HepG2 (cell line): ENCODE data around the gene MCM3. TPM values are rescaled to one million over a fixed set of nuclear protein-coding genes. Genes with fewer than 3 reads are reported as not detected.

ENCODE experiments used
- GTF2F1 ChIP-seq: fragments of 150-350 bp; IDR thresholded peaks from 2 replicates; pipeline ENCODE4 v1.6.1; 2014; ENCODE audit warnings: low read length
- HDAC1 ChIP-seq: sonication (generic); formaldehyde crosslinking; IDR thresholded peaks from 2 replicates; pipeline ENCODE4 v1.5.1; 2020; ENCODE audit warnings: mild to moderate bottlenecking, missing genetic modification reagents
- RARA ChIP-seq: IDR thresholded peaks from 2 replicates; pipeline ENCODE4 v1.6.1; 2016; ENCODE audit warnings: missing genetic modification reagents, missing compliant biosample characterization
- YEATS4 ChIP-seq: sonication (generic); formaldehyde crosslinking; IDR thresholded peaks from 2 replicates; pipeline ENCODE4 v1.4.0; 2020; ENCODE audit warnings: missing genetic modification reagents, borderline replicate concordance
- ZFP36L1 ChIP-seq: sonication (generic); formaldehyde crosslinking; IDR thresholded peaks from 2 replicates; pipeline ENCODE4 v1.8.0; 2022; ENCODE audit warnings: mild to moderate bottlenecking, missing genetic modification reagents, moderate library complexity
- ZFP41 ChIP-seq: sonication (generic); formaldehyde crosslinking; IDR thresholded peaks from 2 replicates; pipeline ENCODE4 v1.4.0; 2020; ENCODE audit warnings: mild to moderate bottlenecking, missing genetic modification reagents, borderline replicate concordance
- ZNF232 ChIP-seq: sonication (generic); formaldehyde crosslinking; IDR thresholded peaks from 2 replicates; pipeline ENCODE4 v1.4.0; 2020; ENCODE audit warnings: missing genetic modification reagents, borderline replicate concordance
- ZNF274 ChIP-seq: sonication (generic); formaldehyde crosslinking; IDR thresholded peaks from 2 replicates; pipeline ENCODE4 v1.5.1; 2020; ENCODE audit warnings: mild to moderate bottlenecking, missing genetic modification reagents
- ZNF460 ChIP-seq: sonication (generic); formaldehyde crosslinking; IDR thresholded peaks from 2 replicates; pipeline ENCODE4 v1.5.1; 2020; ENCODE audit warnings: missing genetic modification reagents, mild to moderate bottlenecking, borderline replicate concordance
- ZNF556 ChIP-seq: sonication (generic); formaldehyde crosslinking; IDR thresholded peaks from 2 replicates; pipeline ENCODE4 v1.4.0; 2020; ENCODE audit warnings: mild to moderate bottlenecking, missing genetic modification reagents, borderline replicate concordance
- polyA plus RNA-seq, 8 experiments: library from polyadenylated mRNA; depleted of rRNA in 3 of 8; stranded (reverse) in 7 of 8; unstranded in 1 of 8; fragments of >200 nt; fragmentation: Illumina TruSeq in 4 of 8; extraction: Trizol in 4 of 8; gene quantifications; 2 replicates each; pipeline versions ENCODE4 v1.2.1 to v1.2.3, GENCODE V29; 2011 to 2016; ENCODE audit warnings: low read depth in 4 of 8, missing spikeins in 1 of 8, mixed read lengths in 1 of 8; ENCODE audit not compliant: insufficient read depth in 1 of 8
- total RNA-seq, 5 experiments: library from RNA; depleted of rRNA; stranded (reverse); fragments of >200 nt; fragmentation: Illumina TruSeq; extraction: Trizol; gene quantifications; 2 replicates each; pipeline ENCODE4 v1.2.3, GENCODE V29; 2016; ENCODE audit warnings: low read depth in 1 of 5
- TF ChIP-seq, protein P1 (sequence below): sonication (generic); formaldehyde crosslinking; IDR thresholded peaks from 2 replicates; pipeline ENCODE4 v1.4.0; 2020; ENCODE audit warnings: missing genetic modification reagents
- TF ChIP-seq, protein P2 (sequence below): sonication (generic); formaldehyde crosslinking; IDR thresholded peaks from 2 replicates; pipeline ENCODE4 v1.5.1; 2020; ENCODE audit warnings: mild to moderate bottlenecking, missing genetic modification reagents, moderate library complexity
- TF ChIP-seq, protein P3 (sequence below), 2 experiments: IDR thresholded peaks; 2 replicates each; pipeline ENCODE4 v1.6.1; 2011 to 2012; ENCODE audit warnings: low read length in 2 of 2, borderline replicate concordance in 1 of 2, low read depth in 1 of 2, mild to moderate bottlenecking in 1 of 2, moderate library complexity in 1 of 2
- TF ChIP-seq, protein P4 (sequence below): sonication (generic); formaldehyde crosslinking; IDR thresholded peaks from 2 replicates; pipeline ENCODE4 v1.8.1; 2023; ENCODE audit warnings: missing genetic modification reagents, mild to moderate bottlenecking, borderline replicate concordance
- TF ChIP-seq, protein P5 (sequence below): sonication (generic); formaldehyde crosslinking; IDR thresholded peaks from 2 replicates; pipeline ENCODE4 v1.8.1; 2023; ENCODE audit warnings: mild to moderate bottlenecking, missing genetic modification reagents

Gene MCM3
- total and polyA plus RNA-seq, 2 of the 13 experiments (the other 11 are each of a cell fraction or from before 2014, with no cell fraction given), result 164 to 288 TPM

DNA sequence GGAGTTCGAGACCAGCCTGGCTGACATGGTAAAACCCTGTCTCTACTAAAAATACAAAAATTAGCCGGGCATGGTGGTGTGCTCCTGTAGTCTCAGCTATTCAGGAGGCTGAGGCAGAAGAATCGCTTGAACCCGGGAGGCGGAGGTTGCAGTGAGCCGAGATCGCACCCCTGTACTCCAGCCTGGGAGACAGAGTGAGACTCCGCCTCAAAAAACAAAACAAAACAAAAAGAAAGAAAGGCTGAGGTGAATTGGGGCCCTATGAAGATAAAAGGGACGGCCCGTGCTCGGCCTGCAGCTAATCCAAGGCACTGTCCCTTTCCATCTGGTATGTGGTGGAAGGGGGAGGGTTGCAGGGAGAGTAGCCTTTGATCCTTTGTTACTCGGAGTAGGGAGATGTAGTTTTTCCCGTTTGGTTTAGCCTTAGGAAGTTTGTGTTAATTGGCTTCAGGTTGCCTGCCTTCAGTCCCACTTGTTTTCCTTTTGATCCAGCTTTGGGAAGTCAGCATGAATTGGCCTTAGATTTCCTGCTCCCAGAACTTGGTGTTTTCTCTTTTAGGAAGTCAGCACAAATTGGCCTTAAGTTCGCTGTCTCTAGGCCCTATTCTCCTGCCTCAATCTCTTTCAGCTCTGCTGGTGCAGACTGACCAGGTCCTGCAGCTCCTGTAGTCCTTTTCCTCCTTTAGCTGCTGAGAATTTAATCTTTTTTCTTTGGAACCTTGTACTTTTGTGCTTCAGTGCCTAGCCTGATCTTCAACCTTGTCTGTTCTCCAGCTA lies 41.3 kb upstream of the MCM3 start (continued):
- TF ChIP-seq ZNF274 (CRISPR knock-in tag) (no peak), HDAC1 (peak; percentile 52; the same call in 1 of the 2 replicates), GTF2F1 (no peak), ZNF460 (CRISPR knock-in tag) (no peak), RARA (CRISPR knock-in tag) (peak; percentile 58; the same call in 1 of the 2 replicates), YEATS4 (CRISPR knock-in tag) (peak; percentile 84), ZNF232 (peak; percentile 50; the same call in 1 of the 2 replicates), ZFP41 (CRISPR knock-in tag) (no peak), ZFP36L1 (no peak), ZNF556 (CRISPR knock-in tag) (peak; percentile 89; the same call in 1 of the 2 replicates)
- TF ChIP-seq, protein P1, sequence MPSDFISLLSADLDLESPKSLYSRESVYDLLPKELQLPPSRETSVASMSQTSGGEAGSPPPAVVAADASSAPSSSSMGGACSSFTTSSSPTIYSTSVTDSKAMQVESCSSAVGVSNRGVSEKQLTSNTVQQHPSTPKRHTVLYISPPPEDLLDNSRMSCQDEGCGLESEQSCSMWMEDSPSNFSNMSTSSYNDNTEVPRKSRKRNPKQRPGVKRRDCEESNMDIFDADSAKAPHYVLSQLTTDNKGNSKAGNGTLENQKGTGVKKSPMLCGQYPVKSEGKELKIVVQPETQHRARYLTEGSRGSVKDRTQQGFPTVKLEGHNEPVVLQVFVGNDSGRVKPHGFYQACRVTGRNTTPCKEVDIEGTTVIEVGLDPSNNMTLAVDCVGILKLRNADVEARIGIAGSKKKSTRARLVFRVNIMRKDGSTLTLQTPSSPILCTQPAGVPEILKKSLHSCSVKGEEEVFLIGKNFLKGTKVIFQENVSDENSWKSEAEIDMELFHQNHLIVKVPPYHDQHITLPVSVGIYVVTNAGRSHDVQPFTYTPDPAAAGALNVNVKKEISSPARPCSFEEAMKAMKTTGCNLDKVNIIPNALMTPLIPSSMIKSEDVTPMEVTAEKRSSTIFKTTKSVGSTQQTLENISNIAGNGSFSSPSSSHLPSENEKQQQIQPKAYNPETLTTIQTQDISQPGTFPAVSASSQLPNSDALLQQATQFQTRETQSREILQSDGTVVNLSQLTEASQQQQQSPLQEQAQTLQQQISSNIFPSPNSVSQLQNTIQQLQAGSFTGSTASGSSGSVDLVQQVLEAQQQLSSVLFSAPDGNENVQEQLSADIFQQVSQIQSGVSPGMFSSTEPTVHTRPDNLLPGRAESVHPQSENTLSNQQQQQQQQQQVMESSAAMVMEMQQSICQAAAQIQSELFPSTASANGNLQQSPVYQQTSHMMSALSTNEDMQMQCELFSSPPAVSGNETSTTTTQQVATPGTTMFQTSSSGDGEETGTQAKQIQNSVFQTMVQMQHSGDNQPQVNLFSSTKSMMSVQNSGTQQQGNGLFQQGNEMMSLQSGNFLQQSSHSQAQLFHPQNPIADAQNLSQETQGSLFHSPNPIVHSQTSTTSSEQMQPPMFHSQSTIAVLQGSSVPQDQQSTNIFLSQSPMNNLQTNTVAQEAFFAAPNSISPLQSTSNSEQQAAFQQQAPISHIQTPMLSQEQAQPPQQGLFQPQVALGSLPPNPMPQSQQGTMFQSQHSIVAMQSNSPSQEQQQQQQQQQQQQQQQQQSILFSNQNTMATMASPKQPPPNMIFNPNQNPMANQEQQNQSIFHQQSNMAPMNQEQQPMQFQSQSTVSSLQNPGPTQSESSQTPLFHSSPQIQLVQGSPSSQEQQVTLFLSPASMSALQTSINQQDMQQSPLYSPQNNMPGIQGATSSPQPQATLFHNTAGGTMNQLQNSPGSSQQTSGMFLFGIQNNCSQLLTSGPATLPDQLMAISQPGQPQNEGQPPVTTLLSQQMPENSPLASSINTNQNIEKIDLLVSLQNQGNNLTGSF (CRISPR knock-in tag), result no peak
- TF ChIP-seq, protein P2, sequence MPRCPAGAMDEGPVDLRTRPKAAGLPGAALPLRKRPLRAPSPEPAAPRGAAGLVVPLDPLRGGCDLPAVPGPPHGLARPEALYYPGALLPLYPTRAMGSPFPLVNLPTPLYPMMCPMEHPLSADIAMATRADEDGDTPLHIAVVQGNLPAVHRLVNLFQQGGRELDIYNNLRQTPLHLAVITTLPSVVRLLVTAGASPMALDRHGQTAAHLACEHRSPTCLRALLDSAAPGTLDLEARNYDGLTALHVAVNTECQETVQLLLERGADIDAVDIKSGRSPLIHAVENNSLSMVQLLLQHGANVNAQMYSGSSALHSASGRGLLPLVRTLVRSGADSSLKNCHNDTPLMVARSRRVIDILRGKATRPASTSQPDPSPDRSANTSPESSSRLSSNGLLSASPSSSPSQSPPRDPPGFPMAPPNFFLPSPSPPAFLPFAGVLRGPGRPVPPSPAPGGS, result no peak; the same call in 1 of the 2 replicates
- TF ChIP-seq, protein P3, sequence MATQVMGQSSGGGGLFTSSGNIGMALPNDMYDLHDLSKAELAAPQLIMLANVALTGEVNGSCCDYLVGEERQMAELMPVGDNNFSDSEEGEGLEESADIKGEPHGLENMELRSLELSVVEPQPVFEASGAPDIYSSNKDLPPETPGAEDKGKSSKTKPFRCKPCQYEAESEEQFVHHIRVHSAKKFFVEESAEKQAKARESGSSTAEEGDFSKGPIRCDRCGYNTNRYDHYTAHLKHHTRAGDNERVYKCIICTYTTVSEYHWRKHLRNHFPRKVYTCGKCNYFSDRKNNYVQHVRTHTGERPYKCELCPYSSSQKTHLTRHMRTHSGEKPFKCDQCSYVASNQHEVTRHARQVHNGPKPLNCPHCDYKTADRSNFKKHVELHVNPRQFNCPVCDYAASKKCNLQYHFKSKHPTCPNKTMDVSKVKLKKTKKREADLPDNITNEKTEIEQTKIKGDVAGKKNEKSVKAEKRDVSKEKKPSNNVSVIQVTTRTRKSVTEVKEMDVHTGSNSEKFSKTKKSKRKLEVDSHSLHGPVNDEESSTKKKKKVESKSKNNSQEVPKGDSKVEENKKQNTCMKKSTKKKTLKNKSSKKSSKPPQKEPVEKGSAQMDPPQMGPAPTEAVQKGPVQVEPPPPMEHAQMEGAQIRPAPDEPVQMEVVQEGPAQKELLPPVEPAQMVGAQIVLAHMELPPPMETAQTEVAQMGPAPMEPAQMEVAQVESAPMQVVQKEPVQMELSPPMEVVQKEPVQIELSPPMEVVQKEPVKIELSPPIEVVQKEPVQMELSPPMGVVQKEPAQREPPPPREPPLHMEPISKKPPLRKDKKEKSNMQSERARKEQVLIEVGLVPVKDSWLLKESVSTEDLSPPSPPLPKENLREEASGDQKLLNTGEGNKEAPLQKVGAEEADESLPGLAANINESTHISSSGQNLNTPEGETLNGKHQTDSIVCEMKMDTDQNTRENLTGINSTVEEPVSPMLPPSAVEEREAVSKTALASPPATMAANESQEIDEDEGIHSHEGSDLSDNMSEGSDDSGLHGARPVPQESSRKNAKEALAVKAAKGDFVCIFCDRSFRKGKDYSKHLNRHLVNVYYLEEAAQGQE (IDR thresholded peaks at IDR 0.05; ENCODE audit: borderline replicate concordance in 1 of 2, low read depth in 1 of 2, low read length in 2 of 2), result 0 out of 4 replicates have a peak, but pooled peaks of 1 of the 2 experiments have one; percentile 46
- TF ChIP-seq, protein P4, sequence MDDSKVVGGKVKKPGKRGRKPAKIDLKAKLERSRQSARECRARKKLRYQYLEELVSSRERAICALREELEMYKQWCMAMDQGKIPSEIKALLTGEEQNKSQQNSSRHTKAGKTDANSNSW, result no peak
- TF ChIP-seq, protein P5, sequence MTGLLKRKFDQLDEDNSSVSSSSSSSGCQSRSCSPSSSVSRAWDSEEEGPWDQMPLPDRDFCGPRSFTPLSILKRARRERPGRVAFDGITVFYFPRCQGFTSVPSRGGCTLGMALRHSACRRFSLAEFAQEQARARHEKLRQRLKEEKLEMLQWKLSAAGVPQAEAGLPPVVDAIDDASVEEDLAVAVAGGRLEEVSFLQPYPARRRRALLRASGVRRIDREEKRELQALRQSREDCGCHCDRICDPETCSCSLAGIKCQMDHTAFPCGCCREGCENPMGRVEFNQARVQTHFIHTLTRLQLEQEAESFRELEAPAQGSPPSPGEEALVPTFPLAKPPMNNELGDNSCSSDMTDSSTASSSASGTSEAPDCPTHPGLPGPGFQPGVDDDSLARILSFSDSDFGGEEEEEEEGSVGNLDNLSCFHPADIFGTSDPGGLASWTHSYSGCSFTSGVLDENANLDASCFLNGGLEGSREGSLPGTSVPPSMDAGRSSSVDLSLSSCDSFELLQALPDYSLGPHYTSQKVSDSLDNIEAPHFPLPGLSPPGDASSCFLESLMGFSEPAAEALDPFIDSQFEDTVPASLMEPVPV (CRISPR knock-in tag), result 0 out of 2 replicates have a peak, but pooled peaks have one; percentile 40
